GM12865 (cell line): ENCODE results near the gene RAB1B.
A peak's percentile ranks its signal among the peaks of the same experiment; 100 is the strongest.
"Not testable (repeated sequence)": the region's sequence is repeated elsewhere in the genome, so short reads cannot be mapped to it uniquely, and the experiment has no call there.

ENCODE experiments used
- DNase-seq: peaks from one replicate; pipeline ENCODE4 v3.0.0; 2010; ENCODE audit warnings: low read depth
- H3K4me3 ChIP-seq: 2 replicates; pipeline ENCODE4 v1.5.1; 2011; ENCODE audit warnings: mild to moderate bottlenecking, low read depth, low read length, control low read depth
- TF ChIP-seq, protein P1 (sequence below): IDR thresholded peaks from 2 replicates; pipeline ENCODE4 v1.5.1; 2011; ENCODE audit warnings: low read length, control low read depth, low read depth, inconsistent platforms; ENCODE audit not compliant: insufficient read depth; ENCODE audit errors: missing control alignments

Gene RAB1B

DNA sequence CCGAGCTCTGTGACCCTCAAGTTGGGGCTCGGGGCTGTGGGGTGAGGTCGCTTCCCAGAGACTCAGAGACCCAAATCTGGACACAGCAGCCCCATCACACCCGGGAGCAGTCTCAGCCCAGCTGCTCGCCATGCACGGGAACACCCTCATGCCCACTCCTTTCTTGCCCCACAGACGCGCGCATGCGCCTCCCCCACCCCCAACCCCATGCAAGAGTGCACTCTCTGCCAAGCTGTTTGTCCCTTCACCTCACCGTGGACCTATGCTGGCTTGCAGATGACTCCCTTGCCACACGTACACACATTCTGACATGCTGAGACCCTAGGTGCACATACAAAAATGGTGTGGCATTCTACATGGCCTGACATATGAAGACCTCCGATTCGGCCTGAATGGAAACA is 48.9 kb downstream of the RAB1B start:
- H3K4me3 ChIP-seq, result no peak overlapping the region
- TF ChIP-seq, protein P1, sequence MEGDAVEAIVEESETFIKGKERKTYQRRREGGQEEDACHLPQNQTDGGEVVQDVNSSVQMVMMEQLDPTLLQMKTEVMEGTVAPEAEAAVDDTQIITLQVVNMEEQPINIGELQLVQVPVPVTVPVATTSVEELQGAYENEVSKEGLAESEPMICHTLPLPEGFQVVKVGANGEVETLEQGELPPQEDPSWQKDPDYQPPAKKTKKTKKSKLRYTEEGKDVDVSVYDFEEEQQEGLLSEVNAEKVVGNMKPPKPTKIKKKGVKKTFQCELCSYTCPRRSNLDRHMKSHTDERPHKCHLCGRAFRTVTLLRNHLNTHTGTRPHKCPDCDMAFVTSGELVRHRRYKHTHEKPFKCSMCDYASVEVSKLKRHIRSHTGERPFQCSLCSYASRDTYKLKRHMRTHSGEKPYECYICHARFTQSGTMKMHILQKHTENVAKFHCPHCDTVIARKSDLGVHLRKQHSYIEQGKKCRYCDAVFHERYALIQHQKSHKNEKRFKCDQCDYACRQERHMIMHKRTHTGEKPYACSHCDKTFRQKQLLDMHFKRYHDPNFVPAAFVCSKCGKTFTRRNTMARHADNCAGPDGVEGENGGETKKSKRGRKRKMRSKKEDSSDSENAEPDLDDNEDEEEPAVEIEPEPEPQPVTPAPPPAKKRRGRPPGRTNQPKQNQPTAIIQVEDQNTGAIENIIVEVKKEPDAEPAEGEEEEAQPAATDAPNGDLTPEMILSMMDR, result no peak
- no peak for DNase-seq

DNA sequence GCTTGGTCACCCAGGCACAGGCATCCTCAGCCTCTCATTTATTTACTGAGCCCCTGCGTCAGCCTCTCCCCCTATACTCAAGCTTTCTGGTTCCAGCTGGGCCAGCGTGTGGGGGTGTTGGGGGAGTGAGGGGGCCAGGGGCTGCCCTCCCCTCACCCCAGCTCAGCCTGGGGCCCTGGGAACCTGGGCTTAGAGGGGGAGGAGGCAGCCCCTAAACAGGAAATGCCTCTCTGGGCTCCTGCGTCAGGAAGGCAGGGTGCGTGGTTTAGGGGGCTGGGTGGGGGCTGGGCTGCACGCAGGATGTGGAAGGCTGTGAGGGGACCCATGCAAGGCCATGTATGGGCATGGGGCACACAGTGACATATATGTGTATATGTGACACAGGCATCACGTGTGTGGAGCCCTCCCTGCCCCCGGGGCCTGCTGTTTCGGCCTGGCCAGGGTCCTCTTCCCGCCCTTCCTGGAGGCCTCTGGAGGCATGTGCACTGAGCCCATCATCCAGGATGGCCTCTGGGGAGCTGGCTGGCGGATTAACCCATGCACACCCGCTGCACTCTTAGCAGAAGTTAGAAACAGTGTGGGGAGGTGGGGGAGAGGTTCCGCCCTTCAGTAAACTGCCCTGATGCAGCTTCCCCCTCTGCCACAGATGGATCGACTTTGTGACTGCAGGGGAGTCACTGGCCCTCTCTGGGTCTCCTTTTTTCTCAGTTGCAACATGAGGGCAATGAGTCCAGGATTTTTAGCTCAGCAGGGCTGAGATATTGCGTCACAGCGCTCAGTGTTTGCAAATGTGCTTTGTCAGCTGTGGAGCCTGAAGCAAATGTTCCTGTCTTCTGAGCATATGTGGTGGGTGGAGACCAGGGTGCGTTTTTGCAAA is 49.5 kb downstream of the RAB1B start:
- peak; percentile 39 for DNase-seq
- TF ChIP-seq, protein P1, result no peak
- no peak overlapping the region for H3K4me3 ChIP-seq

- DNase-seq, result no peak
- no peak overlapping the region for H3K4me3 ChIP-seq
- TF ChIP-seq, protein P1, result no peak
Measured at GRCh38 chr11:66318600-66318970, 50.1 kb downstream of the RAB1B start.

- not testable (repeated sequence) for H3K4me3 ChIP-seq, DNase-seq
Measured at GRCh38 chr11:66320289-66320688, 51.9 kb downstream of the RAB1B start.

DNA sequence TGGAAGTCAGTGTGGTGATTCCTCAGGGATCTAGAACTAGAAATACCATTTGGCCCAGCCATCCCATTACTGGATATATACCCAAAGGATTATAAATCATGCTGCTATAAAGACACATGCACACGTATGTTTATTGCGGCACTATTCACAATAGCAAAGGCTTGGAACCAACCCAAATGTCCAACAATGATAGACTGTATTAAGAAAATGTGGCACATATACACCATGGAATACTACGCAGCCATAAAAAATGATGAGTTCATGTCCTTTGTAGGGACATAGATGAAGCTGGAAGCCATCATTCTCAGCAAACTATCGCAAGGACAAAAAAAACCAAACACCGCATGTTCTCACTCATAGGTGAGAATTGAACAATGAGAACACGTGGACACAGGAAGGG is 52.3 kb downstream of the RAB1B start:
- DNase-seq, H3K4me3 ChIP-seq: not testable (repeated sequence)

GRCh38 chr11:66321606-66322005 is 53.2 kb downstream of the RAB1B start:
- no peak for DNase-seq
- H3K4me3 ChIP-seq, result no peak overlapping the region
- TF ChIP-seq, protein P1, result no peak

DNA sequence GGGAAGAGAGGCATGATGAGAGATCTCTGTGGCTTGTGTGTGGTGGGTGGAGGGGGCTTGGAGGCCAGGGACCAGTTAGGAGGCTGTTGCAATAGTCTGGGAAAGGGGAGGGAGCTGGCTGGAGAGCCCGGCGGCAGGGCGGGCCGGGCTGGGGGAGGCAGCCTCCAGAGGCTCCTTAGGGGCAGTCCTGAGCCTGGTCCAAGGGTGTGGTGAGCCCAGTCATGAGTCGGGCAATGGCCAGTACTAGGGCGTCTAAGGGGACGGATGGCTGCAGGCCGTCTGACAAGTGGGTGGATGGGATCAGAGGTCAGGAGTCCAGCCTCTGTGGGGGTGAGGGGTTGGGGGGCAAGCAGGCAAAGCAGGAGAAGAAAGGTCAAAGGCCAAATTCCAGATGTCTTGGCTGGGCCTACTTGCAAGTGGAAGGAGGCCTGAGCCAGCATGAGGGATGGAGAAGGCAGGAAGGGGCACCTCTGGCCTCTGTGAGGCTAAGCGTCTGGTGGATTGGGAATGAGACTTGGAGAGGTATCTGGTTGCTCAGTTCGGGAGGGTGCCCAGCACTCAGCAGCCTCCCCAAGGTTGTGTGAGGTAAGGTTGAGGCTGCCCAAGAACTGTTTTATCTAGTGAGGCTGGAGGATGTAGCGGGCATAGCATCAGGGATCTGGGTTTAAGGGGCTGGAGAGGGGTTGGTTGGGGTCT is 54.4 kb downstream of the RAB1B start:
- no peak for DNase-seq
- no peak overlapping the region for H3K4me3 ChIP-seq
- TF ChIP-seq, protein P1, result no peak

GRCh38 chr11:66323684-66324083 is 55.2 kb downstream of the RAB1B start:
- TF ChIP-seq, protein P1, result no peak
- no peak for DNase-seq

More at GRCh38 chr11:66323684-66324083, 55.2 kb downstream of the RAB1B start:
- no peak overlapping the region for H3K4me3 ChIP-seq
